AG04449 (cell line): ENCODE data around the gene ADAT3.

ENCODE experiments used
- CTCF ChIA-PET: fragments of 350-600 bp; formaldehyde crosslinking; extraction: SDS; loops from one replicate; lab custom pipeline; 2021; ENCODE audit warnings: antibody characterized with exemption; lab: Yijun Ruan, JAX
- POLR2A ChIA-PET: fragments of 400-600, 350-600 bp; formaldehyde crosslinking; extraction: SDS; loops from one replicate; lab custom pipeline; 2020; ENCODE audit warnings: antibody characterized with exemption, inconsistent platforms; lab: Yijun Ruan, JAX
- DNase-seq: peaks from one replicate; pipeline ENCODE4 v3.0.0-alpha.2; 2010; ENCODE audit warnings: low read depth, low spot score
- H3K4me3 ChIP-seq: 2 replicates; pipeline ENCODE4 v1.5.1; 2011; ENCODE audit warnings: low read depth, mild to moderate bottlenecking, control low read depth, low read length
- TF ChIP-seq, protein P1 (sequence below): IDR thresholded peaks from one replicate; pipeline ENCODE4 v1.5.1; 2011; ENCODE audit warnings: mild to moderate bottlenecking, moderate library complexity, low read length, control low read depth, inconsistent platforms; ENCODE audit not compliant: insufficient read depth; ENCODE audit errors: missing control alignments

ADAT3 gene

DNA sequence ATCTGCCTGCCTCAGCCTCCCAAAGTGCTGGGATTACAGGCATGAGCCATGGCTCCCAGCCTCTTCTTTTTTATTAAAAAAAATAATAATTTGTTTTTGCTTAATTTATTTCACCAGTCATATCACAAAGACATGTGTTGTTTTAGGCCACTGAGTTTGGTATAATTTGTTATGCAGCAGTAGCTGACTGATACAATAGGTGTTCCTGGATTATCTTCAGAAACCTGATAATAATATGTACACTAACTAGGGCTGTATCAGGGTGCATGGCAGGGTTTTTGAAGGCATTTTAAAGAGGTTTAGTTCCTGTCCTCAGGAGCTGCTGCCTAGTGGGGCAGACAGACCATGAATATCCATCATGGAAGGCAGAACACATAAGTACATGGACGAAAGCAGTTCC, 26.2 kb downstream of the ADAT3 start:
- CTCF ChIA-PET, result interaction anchor here (1.2 to 2.3 kb wide), 4 partner anchors 137 to 385 kb away, joined by 3 to 21 read pairs (median 4); no protein-coding TSS in a partner anchor
- TF ChIP-seq, protein P1, sequence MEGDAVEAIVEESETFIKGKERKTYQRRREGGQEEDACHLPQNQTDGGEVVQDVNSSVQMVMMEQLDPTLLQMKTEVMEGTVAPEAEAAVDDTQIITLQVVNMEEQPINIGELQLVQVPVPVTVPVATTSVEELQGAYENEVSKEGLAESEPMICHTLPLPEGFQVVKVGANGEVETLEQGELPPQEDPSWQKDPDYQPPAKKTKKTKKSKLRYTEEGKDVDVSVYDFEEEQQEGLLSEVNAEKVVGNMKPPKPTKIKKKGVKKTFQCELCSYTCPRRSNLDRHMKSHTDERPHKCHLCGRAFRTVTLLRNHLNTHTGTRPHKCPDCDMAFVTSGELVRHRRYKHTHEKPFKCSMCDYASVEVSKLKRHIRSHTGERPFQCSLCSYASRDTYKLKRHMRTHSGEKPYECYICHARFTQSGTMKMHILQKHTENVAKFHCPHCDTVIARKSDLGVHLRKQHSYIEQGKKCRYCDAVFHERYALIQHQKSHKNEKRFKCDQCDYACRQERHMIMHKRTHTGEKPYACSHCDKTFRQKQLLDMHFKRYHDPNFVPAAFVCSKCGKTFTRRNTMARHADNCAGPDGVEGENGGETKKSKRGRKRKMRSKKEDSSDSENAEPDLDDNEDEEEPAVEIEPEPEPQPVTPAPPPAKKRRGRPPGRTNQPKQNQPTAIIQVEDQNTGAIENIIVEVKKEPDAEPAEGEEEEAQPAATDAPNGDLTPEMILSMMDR, result no peak
- H3K4me3 ChIP-seq, result no peak overlapping the region
- DNase-seq, result no peak
- POLR2A ChIA-PET, result no interaction called here

DNA sequence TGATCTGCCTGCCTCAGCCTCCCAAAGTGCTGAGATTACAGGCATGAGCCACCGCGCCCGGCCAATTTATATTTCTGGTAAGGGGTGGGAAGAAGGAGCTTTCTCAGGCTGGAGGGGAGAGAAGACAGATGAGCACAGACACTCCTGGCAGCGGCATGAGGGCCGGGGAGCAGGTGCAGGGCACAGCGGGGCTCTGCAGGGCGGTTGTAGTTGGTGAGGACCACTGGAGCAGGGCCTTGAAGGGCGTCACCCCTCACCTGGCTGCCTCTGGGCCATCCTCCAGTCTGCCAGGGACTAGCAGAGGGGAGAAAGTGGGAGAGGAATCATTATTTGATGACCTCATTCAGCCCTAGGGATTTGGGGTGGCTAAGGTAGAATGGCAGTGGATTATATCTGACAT, 27.2 kb downstream of the ADAT3 start:
- TF ChIP-seq, protein P1, result no peak
- no peak for DNase-seq
- no peak overlapping the region for H3K4me3 ChIP-seq
- ChIA-PET POLR2A (interaction anchor here (0.9 kb wide), 1 partner anchor 56 kb away, joined by 5 read pairs; no protein-coding TSS in a partner anchor), CTCF (interaction anchor here (1.1 to 1.6 kb wide), 3 partner anchors 137 to 384 kb away, joined by 3 to 5 read pairs (median 4); no protein-coding TSS in a partner anchor)

DNA sequence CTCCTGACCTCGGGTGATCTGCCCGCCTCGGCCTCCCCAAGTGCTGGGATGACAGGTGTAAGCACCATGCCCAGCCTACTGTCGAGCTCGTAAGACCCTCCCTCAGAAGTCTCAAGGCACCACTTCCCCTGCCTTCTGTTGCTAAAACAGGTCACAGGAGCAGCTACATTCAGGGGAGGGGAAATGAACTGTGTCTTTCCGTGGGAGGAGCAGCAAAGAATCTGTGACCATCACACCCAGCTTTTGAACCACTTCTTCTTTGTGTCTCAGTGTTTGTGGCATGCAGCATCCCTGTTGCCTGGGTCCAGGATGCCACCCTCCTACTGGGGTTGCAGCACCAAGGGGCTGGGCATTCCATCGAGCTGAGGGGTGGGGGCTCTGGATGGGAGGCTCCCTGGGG, 28.0 kb downstream of the ADAT3 start:
- TF ChIP-seq, protein P1, result no peak
- DNase-seq, result no peak
- POLR2A ChIA-PET, result interaction anchor here (0.9 kb wide), 1 partner anchor 57 kb away, joined by 5 read pairs; no protein-coding TSS in a partner anchor
- CTCF ChIA-PET, result interaction anchor here (0.7 to 1.1 kb wide), 2 partner anchors 35 to 383 kb away, joined by 3 to 5 read pairs; no protein-coding TSS in a partner anchor
- no peak overlapping the region for H3K4me3 ChIP-seq

DNA sequence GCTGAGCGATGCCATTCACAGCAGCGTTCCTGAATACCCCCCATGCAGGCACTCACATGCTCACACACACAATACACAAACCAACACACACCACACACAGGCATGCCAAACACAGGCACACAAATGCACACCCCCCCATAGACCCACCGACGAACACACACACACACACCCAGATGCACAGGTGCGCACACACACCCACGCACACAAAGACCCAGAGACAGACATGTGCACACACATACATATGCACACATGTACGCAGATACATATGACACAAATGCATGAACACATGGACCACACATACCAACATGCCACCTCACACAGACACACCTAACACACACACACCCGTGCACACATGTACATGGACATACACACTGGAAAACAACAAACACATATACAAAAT, 28.7 kb downstream of the ADAT3 start:
- TF ChIP-seq, protein P1, result no peak
- no peak overlapping the region for H3K4me3 ChIP-seq
- CTCF ChIA-PET, result no interaction called here
- POLR2A ChIA-PET, result no interaction called here
- DNase-seq, result no peak

DNA sequence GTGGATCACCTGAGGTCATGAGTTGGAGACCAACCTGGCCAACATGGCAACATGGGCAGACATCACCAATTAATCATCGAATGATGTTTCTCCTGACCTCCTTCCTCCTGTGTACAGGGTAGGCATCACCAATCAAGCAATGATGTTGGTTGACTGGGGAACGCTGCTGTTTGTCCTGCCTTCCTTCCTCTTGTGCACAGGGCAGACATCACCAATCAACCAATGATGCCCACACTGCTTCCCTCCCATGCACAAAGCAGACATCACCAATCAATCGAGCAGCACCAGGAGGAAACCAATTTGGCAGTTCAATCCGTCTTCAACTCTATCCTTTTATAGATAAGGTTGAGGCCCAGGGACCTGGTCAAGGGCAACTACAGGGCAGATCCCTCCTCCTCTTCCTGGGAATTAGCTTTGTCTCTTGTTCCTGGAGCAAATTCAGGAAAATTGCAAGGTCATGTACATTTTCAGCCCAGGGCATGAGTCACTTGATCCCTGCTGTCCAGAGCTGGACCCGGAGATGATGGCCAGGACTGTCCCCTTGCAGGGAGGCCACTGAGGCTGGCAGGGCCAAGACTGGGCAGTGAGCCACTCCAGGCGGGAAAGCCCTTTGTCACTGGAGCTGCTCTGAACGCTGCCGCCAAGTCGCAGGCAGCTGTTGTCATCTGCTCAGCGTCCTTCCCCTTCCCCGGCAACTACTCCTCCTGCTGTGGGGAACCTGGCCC, 30.4 kb downstream of the ADAT3 start:
- TF ChIP-seq, protein P1, result no peak
- ChIA-PET POLR2A (no interaction called here), CTCF (interaction anchor here (0.6 to 1.3 kb wide), 2 partner anchors 8 to 265 kb away, joined by 3 to 4 read pairs; no protein-coding TSS in a partner anchor)
- H3K4me3 ChIP-seq, result no peak overlapping the region
- no peak for DNase-seq

DNA sequence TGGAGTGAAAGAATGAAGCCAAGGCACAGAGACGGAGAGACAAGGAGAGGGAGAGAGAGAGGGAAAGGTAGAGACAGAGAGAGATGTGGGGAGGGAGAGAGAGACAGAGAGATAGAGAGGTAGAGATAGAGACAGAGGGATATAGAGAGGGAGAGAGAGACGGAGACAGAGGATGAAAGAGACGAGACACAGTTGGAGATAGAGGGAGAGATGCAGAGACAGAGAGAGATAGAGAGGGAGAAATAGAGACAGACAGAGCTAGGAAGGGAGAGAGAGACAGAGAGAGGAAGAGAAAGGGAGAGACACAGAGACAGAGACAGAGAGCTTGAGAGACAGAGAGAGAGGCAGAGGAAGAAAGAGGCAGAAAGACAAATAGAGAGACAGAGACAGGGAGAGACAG, 31.2 kb downstream of the ADAT3 start:
- no peak for DNase-seq
- ChIA-PET CTCF (interaction anchor here (0.7 to 1.3 kb wide), 4 partner anchors 8 to 197 kb away, joined by 3 to 4 read pairs (median 3); no protein-coding TSS in a partner anchor), POLR2A (no interaction called here)
- H3K4me3 ChIP-seq, result no peak overlapping the region
- TF ChIP-seq, protein P1, result no peak
